Inferior parietal cortex (tissue), 1 donor: ENCODE results near the gene ACTRT2.

Experiments used
- DNase-seq: peaks from one replicate; pipeline ENCODE4 v3.0.0-alpha.2; 2016; ENCODE audit errors: extremely low spot score

ACTRT2 gene

DNA sequence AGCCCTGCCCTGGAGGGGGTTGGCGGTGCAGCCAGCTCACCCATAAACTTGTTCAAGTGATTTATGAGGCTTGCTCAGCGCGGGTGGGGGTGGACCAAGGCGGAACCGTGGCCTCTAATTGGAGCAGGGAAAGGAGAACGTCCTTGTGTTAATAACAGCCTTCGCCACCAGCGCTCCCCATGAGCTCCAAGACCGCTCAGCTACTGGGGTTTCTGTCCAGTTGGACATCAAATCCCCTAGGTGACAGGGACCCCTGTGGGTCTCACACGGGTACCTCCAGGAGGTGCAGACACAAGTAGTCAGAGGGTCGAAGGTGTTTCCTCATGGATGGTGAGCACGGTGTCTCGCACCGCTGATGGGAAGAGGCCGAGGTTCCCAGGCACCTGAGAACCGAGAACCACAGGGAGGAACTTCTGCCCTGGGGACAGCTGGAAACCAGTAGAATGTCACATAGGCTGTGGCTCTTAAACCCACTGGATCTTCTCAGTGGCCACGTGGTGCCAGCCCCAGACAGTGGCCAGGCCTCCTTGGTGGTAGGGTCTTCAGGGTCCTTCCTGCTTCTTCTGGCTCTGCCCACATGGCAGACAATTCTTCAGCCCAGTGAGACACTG is 3.7 kb upstream of the ACTRT2 start:
- no peak for DNase-seq

- DNase-seq: no peak
Observed at GRCh38 chr1:3018051-3018471, 3.2 kb upstream of the ACTRT2 start.

GRCh38 chr1:3018576-3018975 is 2.7 kb upstream of the ACTRT2 start:
- no peak for DNase-seq

- DNase-seq: no peak
Observed at GRCh38 chr1:3019007-3019515, 2.2 kb upstream of the ACTRT2 start.

GRCh38 chr1:3019516-3020051 is 1.7 kb upstream of the ACTRT2 start:
- DNase-seq: no peak

GRCh38 chr1:3020263-3020909 is 881 bp upstream of the ACTRT2 start:
- DNase-seq: no peak

DNA sequence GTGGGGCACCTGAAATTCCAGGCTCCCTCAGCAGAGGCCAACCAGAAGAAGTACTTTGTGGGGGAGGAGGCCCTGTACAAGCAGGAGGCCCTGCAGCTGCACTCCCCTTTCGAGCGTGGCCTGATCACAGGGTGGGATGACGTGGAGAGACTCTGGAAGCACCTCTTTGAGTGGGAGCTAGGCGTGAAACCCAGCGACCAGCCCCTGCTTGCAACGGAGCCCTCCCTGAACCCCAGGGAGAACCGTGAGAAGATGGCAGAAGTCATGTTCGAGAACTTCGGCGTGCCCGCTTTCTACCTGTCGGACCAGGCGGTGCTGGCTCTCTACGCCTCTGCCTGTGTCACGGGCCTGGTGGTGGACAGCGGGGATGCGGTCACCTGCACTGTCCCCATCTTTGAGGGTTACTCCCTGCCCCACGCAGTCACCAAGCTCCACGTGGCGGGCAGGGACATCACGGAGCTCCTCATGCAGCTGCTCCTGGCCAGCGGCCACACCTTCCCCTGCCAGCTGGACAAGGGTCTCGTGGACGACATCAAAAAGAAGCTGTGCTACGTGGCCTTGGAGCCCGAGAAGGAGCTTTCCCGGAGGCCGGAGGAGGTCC is 634 bp downstream of the ACTRT2 start:
- DNase-seq: no peak

- no peak for DNase-seq
Observed at GRCh38 chr1:3022511-3022973, 1.3 kb downstream of the ACTRT2 start.

DNA sequence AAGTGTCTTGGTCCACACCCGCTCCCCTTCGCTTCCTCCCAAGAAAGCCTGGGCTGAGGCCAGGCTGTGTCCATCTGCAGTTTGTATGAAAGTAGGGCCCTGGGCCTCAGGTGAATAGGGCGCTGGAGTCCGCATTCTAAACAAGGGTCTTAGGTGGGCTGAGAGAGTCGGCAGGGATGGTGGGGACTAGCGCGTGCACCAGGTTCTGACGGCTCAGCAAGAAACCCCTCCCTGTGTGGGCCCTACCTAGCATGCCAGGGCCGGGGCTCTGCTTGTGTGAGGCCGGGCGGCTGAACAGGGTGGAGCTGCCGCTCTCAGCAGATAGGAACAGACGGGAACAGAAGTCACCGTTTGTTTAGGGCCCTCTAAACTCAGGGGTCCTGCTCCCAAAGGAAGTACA is 1.7 kb downstream of the ACTRT2 start:
- no peak for DNase-seq

GRCh38 chr1:3024019-3024418 is 2.8 kb downstream of the ACTRT2 start:
- DNase-seq: no peak

DNA sequence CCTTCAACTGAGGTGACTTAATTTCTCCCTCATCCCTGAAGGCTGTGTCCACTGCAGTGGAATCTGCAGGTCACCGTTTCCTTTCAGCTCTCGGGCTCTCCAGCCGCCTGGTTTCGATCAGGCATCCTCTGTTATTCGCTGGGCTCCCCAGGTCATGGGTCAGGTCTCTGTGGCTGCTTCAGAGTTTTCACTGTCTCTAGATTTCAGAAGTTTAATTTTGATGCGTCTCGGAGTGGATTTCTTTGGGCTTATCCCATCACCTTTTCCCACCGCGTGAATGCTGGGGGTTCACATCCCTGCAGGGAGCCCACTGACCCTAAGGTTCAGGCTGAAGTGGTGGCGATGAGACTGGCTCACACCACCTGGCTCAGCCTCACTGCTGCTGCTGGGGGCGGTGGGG is 3.3 kb downstream of the ACTRT2 start:
- no peak for DNase-seq

- DNase-seq: no peak
Observed at GRCh38 chr1:3026124-3026523, 4.9 kb downstream of the ACTRT2 start.

DNA sequence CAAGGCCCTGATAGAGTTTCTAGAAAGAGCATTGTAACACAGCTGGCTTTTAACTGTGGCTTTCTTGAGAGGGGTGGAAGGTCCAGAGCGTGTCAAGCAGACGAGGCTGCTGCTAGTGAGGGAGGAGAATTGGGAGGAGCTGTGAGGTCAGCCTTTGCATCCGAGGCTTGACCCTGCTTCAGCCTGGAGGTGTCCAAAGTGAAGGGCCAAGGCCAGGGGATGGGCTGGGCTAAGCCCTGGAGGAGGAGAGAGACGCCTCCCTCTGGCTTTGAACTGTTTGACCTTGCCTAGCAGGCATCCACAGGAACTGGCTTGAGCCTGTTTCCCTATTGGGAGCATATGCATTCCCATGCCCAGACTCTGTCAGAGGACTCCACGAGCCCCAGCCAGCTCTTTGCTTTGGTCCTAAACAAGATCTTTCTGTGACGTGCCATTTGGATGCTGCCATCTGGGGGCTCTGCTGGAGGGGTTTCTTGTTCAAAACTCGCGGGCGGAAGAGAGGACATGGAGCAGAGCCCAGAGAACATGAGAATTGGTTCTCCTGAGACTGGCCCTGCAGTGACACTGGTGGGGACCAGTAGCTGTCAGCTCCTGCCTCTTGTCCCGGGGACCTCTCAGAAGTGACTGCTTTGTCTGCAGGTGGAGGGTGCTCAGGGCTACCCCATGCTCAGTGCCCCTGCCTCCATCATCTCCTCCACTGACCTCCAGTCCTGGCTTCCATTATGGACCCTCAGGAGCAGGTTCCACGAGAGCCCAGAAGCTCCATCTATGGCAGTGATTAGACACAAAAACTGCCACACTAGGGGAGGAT is 5.5 kb downstream of the ACTRT2 start:
- no peak for DNase-seq

DNA sequence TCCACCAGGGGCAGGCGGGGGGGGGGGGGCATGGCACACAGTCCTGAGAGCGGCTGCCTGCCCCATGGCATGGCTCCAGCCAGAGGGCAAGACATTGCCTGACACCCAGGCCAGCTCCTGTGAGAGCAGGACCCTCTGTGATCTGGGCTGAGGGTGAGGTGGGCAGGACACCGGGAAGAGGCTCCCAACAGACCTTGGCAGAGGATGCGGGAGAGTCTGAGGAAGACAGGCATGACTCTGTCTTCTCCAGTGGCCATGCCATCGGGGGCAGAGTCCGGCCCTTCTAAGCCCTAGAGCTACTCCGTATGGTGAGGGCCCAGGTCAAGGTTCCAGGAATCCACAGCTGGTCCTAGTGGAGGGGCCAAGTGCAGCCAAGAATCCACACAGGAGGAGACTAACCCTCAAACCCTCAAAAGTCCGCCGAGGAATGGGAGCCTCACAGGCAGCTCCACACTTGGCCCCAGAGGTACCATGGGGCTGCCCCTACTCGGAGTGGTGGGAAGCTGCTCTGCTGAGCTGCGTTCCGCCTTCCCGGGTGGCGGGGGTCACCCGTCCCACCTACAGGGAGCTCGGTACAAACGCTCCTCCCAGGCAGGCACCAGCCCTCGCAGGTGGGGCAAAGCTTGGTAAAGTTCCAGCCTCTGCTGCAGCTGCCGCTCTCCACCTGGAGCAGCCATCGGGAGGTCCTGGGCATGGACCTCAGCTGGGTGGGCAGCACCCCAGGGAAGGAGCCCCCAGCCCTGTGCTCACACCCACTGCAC is 6.5 kb downstream of the ACTRT2 start:
- DNase-seq: no peak

GRCh38 chr1:3028531-3029282 is 7.4 kb downstream of the ACTRT2 start:
- no peak for DNase-seq

GRCh38 chr1:3029481-3029961 is 8.3 kb downstream of the ACTRT2 start:
- no peak for DNase-seq

GRCh38 chr1:3029991-3030662 is 8.9 kb downstream of the ACTRT2 start:
- no peak for DNase-seq

- DNase-seq: peak; percentile 69
Observed at GRCh38 chr1:3030663-3031381, 9.6 kb downstream of the ACTRT2 start.
